Stimulated activated CD8-positive, alpha-beta memory T cell treated with anti-CD3 and anti-CD28 coated beads, Interleukin-15, amount 100 ng/mL, for 48 hours (primary cell): Measurements from ENCODE around the gene ZPLD1.

Experiments used
- DNase-seq, 2 donors: peaks; one replicate each; pipeline ENCODE4 v3.0.0-alpha.2; 2020; ENCODE audit warnings: low read depth in 2 of 2

ZPLD1 gene

GRCh38 chr3:102526865-102527264, 92.0 kb downstream of the ZPLD1 start:
- no peak for DNase-seq

GRCh38 chr3:102528727-102529126, 93.9 kb downstream of the ZPLD1 start:
- no peak for DNase-seq
